Fibroblast of the aortic adventitia (primary cell): ENCODE measurements around the gene CCDC51. TPM values are rescaled to one million over a fixed set of nuclear protein-coding genes. Genes with fewer than 3 reads are reported as not detected.

Experiments
- DNase-seq: peaks from one replicate; pipeline ENCODE4 v3.0.0-alpha.2; 2010; ENCODE audit warnings: low read depth
- H3K4me3 ChIP-seq: 2 replicates; pipeline ENCODE4 v1.5.1; 2011; ENCODE audit warnings: low read depth, mild to moderate bottlenecking, control low read depth, low read length, moderate library complexity
- CTCF ChIP-seq: IDR thresholded peaks from 2 replicates; pipeline ENCODE4 v1.5.1; 2011; ENCODE audit warnings: mild to moderate bottlenecking, low read length, control low read depth, inconsistent platforms; ENCODE audit not compliant: insufficient read depth
- total RNA-seq: library from RNA; depleted of rRNA; stranded (reverse); fragments of >200 nt; gene quantifications from 2 replicates; pipeline ENCODE4 v1.2.3, GENCODE V29; 2012; ENCODE audit warnings: low replicate concordance

The CCDC51 gene
- total RNA-seq, 1 donor: 19.3 TPM

GRCh38 chr3:48456456-48456855, 16.5 kb upstream of the CCDC51 start:
- no peak for TF ChIP-seq CTCF
- DNase-seq: no peak
- H3K4me3 ChIP-seq: no peak overlapping the region

GRCh38 chr3:48451270-48451669, 11.4 kb upstream of the CCDC51 start:
- H3K4me3 ChIP-seq: no peak overlapping the region
- no peak for DNase-seq
- TF ChIP-seq CTCF: no peak

- H3K4me3 ChIP-seq: peak within 1 kb of the TSS; percentile 92
- peak; percentile 71 for DNase-seq
- TF ChIP-seq CTCF: no peak
Measured at GRCh38 chr3:48446425-48447193, 6.7 kb upstream of the CCDC51 start, which contains the start of gene ATRIP. Gene ATRIP (plus strand): TSS chr3:48446737. CDS start chr3:48446846, 109 bp downstream.

- DNase-seq: no peak
- TF ChIP-seq CTCF: no peak
- H3K4me3 ChIP-seq: peak overlapping the region; percentile 92
Measured at GRCh38 chr3:48446043-48446424, 6.1 kb upstream of the CCDC51 start.

- no peak for TF ChIP-seq CTCF
- no peak for DNase-seq
- peak overlapping the region; percentile 92 for H3K4me3 ChIP-seq
Measured at GRCh38 chr3:48445277-48445882, 5.5 kb upstream of the CCDC51 start.

GRCh38 chr3:48441940-48442339, 2.0 kb upstream of the CCDC51 start:
- peak overlapping the region; percentile 4 for H3K4me3 ChIP-seq
- no peak for TF ChIP-seq CTCF

GRCh38 chr3:48440590-48440958, 655 bp upstream of the CCDC51 start:
- peak overlapping the region; percentile 97 for H3K4me3 ChIP-seq
- no peak for TF ChIP-seq CTCF
- no peak for DNase-seq

More at GRCh38 chr3:48441940-48442339, 2.0 kb upstream of the CCDC51 start:
- no peak for DNase-seq
